Keratinocyte (primary cell): Measurements from ENCODE around the gene GOLGA7B. TPM values are rescaled to one million over a fixed set of nuclear protein-coding genes. Genes with fewer than 3 reads are reported as not detected.

Source experiments
- DNase-seq: peaks from one replicate; pipeline ENCODE4 v3.0.0-alpha.2; 2011; ENCODE audit warnings: low read depth, missing footprints, low spot score
- FAIRE-seq: peaks from 2 replicates; lab custom pipeline; 2011; peaks lifted over from hg19 to GRCh38; lab: Jason Lieb, UNC
- H2AFZ ChIP-seq: 2 replicates; pipeline ENCODE4 v1.6.0; 2012; ENCODE audit warnings: low read length, control low read depth, inconsistent platforms; ENCODE audit not compliant: control insufficient read depth
- H3K27ac ChIP-seq: 2 replicates; pipeline ENCODE4 v1.5.1; 2011; ENCODE audit warnings: low read length; ENCODE audit not compliant: control insufficient read depth, insufficient read depth
- H3K27me3 ChIP-seq: 3 replicates; pipeline ENCODE4 v1.6.0; 2011; ENCODE audit warnings: low read length; ENCODE audit not compliant: control insufficient read depth, insufficient read depth; ENCODE audit errors: extremely low read depth
- H3K36me3 ChIP-seq, 2 experiments: 2 replicates in 1 of 2; 3 replicates in 1 of 2; pipeline ENCODE4 v1.5.1; 2011; ENCODE audit warnings: low read length in 2 of 2, mild to moderate bottlenecking in 1 of 2; ENCODE audit not compliant: control insufficient read depth in 2 of 2, insufficient read depth in 2 of 2; ENCODE audit errors: extremely low read depth in 1 of 2
- H3K4me1 ChIP-seq: 3 replicates; pipeline ENCODE4 v1.5.1; 2011; ENCODE audit warnings: low read length; ENCODE audit not compliant: control insufficient read depth, insufficient read depth; ENCODE audit errors: extremely low read depth
- H3K4me2 ChIP-seq: 3 replicates; pipeline ENCODE4 v1.6.0; 2011; ENCODE audit warnings: low read depth, low read length; ENCODE audit not compliant: control insufficient read depth, insufficient read depth; ENCODE audit errors: extremely low read depth
- H3K4me3 ChIP-seq, 3 experiments: fragments of 200-600 bp in 1 of 3; sonication (generic) in 1 of 3; 2 replicates in 2 of 3; 3 replicates in 1 of 3; pipeline ENCODE4 v1.5.1; 2011 to 2016; ENCODE audit warnings: low read length in 3 of 3, mild to moderate bottlenecking in 3 of 3, control low read depth in 2 of 3, inconsistent platforms in 1 of 3, low read depth in 1 of 3, mixed read lengths in 1 of 3, mixed run types in 1 of 3, moderate library complexity in 1 of 3; ENCODE audit not compliant: control insufficient read depth in 2 of 3, insufficient read depth in 2 of 3; ENCODE audit errors: extremely low read depth in 1 of 3
- H3K79me2 ChIP-seq: 2 replicates; pipeline ENCODE4 v1.6.0; 2012; ENCODE audit warnings: low read length; ENCODE audit not compliant: control insufficient read depth, insufficient read depth
- H3K9ac ChIP-seq: 3 replicates; pipeline ENCODE4 v1.6.0; 2011; ENCODE audit warnings: low read length; ENCODE audit not compliant: control insufficient read depth, insufficient read depth; ENCODE audit errors: extremely low read depth
- H3K9me1 ChIP-seq: 3 replicates; pipeline ENCODE4 v1.6.0; 2011; ENCODE audit warnings: low read length; ENCODE audit not compliant: control insufficient read depth, insufficient read depth; ENCODE audit errors: extremely low read depth
- H3K9me3 ChIP-seq: 2 replicates; pipeline ENCODE4 v1.5.1; 2012; ENCODE audit warnings: low read depth, low read length; ENCODE audit not compliant: control insufficient read depth
- H4K20me1 ChIP-seq: 3 replicates; pipeline ENCODE4 v1.6.0; 2011; ENCODE audit warnings: low read length; ENCODE audit not compliant: control insufficient read depth, insufficient read depth; ENCODE audit errors: extremely low read depth
- CTCF ChIP-seq, 3 experiments: IDR thresholded peaks in 1 of 3; conservative IDR thresholded peaks in 1 of 3; optimal IDR thresholded peaks in 1 of 3; 2 replicates in 2 of 3; 3 replicates in 1 of 3; pipeline versions ENCODE3 to v1.5.1; 2011; ENCODE audit warnings: low read length in 3 of 3, mild to moderate bottlenecking in 3 of 3, moderate library complexity in 2 of 3, control low read depth in 1 of 3, inconsistent platforms in 1 of 3; ENCODE audit not compliant: insufficient read depth in 2 of 3; ENCODE audit errors: extremely low read depth in 1 of 3
- EZH2 ChIP-seq: IDR thresholded peaks from one replicate; pipeline ENCODE4 v1.6.1; 2012; ENCODE audit warnings: inconsistent platforms, mild to moderate bottlenecking, low read length, moderate library complexity
- dilution Hi-C: fragments of 300-500 bp; cut with MboI; formaldehyde crosslinking; loops from one replicate; pipeline ENCODE4 v1.7.0; 2020; ENCODE audit warnings: low sequenced_read_pairs; ENCODE audit not compliant: extremely low pct_ligation_motif_present
- polyA plus RNA-seq, 5 experiments: library from polyadenylated mRNA; depleted of rRNA in 3 of 5; stranded (reverse) in 3 of 5; stranded (forward) in 1 of 5; unstranded in 1 of 5; fragments of >200 nt; gene quantifications; 1 replicate in 1 of 5; 2 replicates in 3 of 5; 3 replicates in 1 of 5; pipeline versions ENCODE4 v1.2.1 to v1.2.3, GENCODE V29; 2011 to 2012; ENCODE audit warnings: missing spikeins in 2 of 5, low read depth in 1 of 5, low replicate concordance in 1 of 5

GOLGA7B gene
- polyA plus RNA-seq, 1 donor (not counting 4 experiments of a cell fraction or from before 2014, with no cell fraction given) = 4.9 TPM

GRCh38 chr10:97911217-97911616 lies 61.6 kb downstream of the GOLGA7B start:
- H3K4me1 ChIP-seq = no peaks in the 10 kb centered on the region
- H2AFZ ChIP-seq = no peak overlapping the region
- H3K9me3 ChIP-seq = no peaks in the 10 kb centered on the region
- no peaks in the 10 kb centered on the region for H3K79me2 ChIP-seq
- H3K9ac ChIP-seq = no peak overlapping the region
- dilution Hi-C loops = no loop called here
- no peak overlapping the region for H3K4me3 ChIP-seq
- no peak overlapping the region for H3K4me2 ChIP-seq
- TF ChIP-seq EZH2 (no peak), CTCF (optimal IDR thresholded peaks at IDR 0.05 in 1 of 3, IDR thresholded peaks at IDR 0.05 in 1 of 3, conservative IDR thresholded peaks at IDR 0.05 in 1 of 3; ENCODE audit: extremely low read depth in 1 of 3, insufficient read depth in 2 of 3, low read length in 3 of 3) (no peak)
- no peaks in the 10 kb centered on the region for H3K9me1 ChIP-seq
- no peaks in the 10 kb centered on the region for H4K20me1 ChIP-seq
- no peak overlapping the region for H3K27ac ChIP-seq
- H3K27me3 ChIP-seq = peaks cover 22% of the 10 kb centered on the region
- no peak for DNase-seq
- no peaks in the 10 kb centered on the region for H3K36me3 ChIP-seq
- no peak for FAIRE-seq

- dilution Hi-C loops = no loop called here
- peaks cover 41% of the 10 kb centered on the region for H3K27me3 ChIP-seq
- no peak for DNase-seq
These were observed 63.5 kb downstream of the GOLGA7B start for GRCh38 chr10:97913193-97913592.

More at GRCh38 chr10:97913193-97913592, 63.5 kb downstream of the GOLGA7B start:
- Histone ChIP-seq H3K9me3 (no peaks in the 10 kb centered on the region), H2AFZ (no peak overlapping the region), H3K9ac (no peak overlapping the region), H3K4me2 (no peak overlapping the region), H3K36me3 (no peaks in the 10 kb centered on the region), H3K4me1 (no peaks in the 10 kb centered on the region), H3K4me3 (no peak overlapping the region), H3K27ac (no peak overlapping the region), H3K9me1 (no peaks in the 10 kb centered on the region), H3K79me2 (no peaks in the 10 kb centered on the region), H4K20me1 (no peaks in the 10 kb centered on the region)
- TF ChIP-seq CTCF (optimal IDR thresholded peaks at IDR 0.05 in 1 of 3, IDR thresholded peaks at IDR 0.05 in 1 of 3, conservative IDR thresholded peaks at IDR 0.05 in 1 of 3; ENCODE audit: extremely low read depth in 1 of 3, insufficient read depth in 2 of 3, low read length in 3 of 3) (no peak), EZH2 (no peak)
- FAIRE-seq = no peak
